Colonic mucosa (tissue), 4 donors: ENCODE data around the gene FOXA1. TPM values are rescaled to one million over a fixed set of nuclear protein-coding genes. Genes with fewer than 3 reads are reported as not detected.

Experiments used
- DNase-seq: peaks from one replicate; pipeline ENCODE4 v3.0.0-alpha.2; 2020
- H3K27ac ChIP-seq: fragments of 200-600 bp; one replicate; pipeline ENCODE4 v1.8.0; 2021
- H3K27me3 ChIP-seq: fragments of 200-600 bp; one replicate; pipeline ENCODE4 v1.8.0; 2021
- H3K36me3 ChIP-seq: fragments of 200-600 bp; one replicate; pipeline ENCODE4 v1.8.0; 2021
- H3K4me1 ChIP-seq: fragments of 200-600 bp; one replicate; pipeline ENCODE4 v1.8.0; 2021; ENCODE audit warnings: mild to moderate bottlenecking
- H3K4me3 ChIP-seq: fragments of 200-600 bp; one replicate; pipeline ENCODE4 v1.8.0; 2021
- H3K9ac ChIP-seq, 2 donors: one replicate each; pipeline ENCODE4 v1.7.0; 2013; ENCODE audit warnings: control low read depth in 2 of 2, low read depth in 2 of 2, low read length in 2 of 2
- H3K9me3 ChIP-seq: fragments of 200-600 bp; one replicate; pipeline ENCODE4 v1.8.0; 2021
- CTCF ChIP-seq: fragments of 200-600 bp; IDR thresholded peaks from one replicate; pipeline ENCODE4 v1.8.0; 2022; ENCODE audit warnings: antibody characterized with exemption, mild to moderate bottlenecking
- intact Hi-C: fragments of 100-400 bp; cut with DNase I; formaldehyde crosslinking; loops from one replicate; pipeline ENCODE4 v1.14.1; 2022
- total RNA-seq, 2 donors: library from RNA; stranded (reverse); fragmentation: NEBNext Ultra II Directional in 1 of 2; extraction: Animal tissue kit (Norgen Biotek cat#: 25700) in 1 of 2; gene quantifications; one replicate each; pipeline ENCODE4 v1.2.1, GENCODE V29; 2021
- donor health status: healthy.
- donor health status: DM: no; HTN: no; CAD: no.
- donor health status: DM: no; HTN: no; CAD: no.

FOXA1 gene
- total RNA-seq, 2 donors from 2014 or later: 70.5 to 87.7 TPM

DNA sequence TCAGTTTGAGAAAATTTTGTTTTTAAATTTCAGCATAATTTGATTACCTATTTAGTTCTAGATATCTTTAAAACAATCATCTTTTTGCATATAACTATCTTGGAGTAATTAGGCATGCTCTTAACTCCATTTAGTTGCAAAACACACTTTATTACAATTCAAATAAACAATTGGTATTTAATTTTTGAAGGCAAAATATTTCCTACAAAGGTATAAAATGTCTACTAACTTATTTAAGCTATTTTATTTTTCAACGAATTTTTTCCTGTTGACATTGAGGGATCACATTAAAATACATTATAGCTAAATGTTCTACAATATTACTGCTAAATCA lies 8.3 kb downstream of the FOXA1 start:
- H3K9me3 ChIP-seq: no peaks in the 10 kb centered on the region
- H3K4me3 ChIP-seq: no peak overlapping the region
- DNase-seq: no peak
- H3K27ac ChIP-seq: peak overlapping the region; percentile 88
- no peaks in the 10 kb centered on the region for H3K36me3 ChIP-seq
- peak overlapping the region in 1 of 2 donors; percentile 90 for H3K9ac ChIP-seq
- H3K27me3 ChIP-seq: peaks cover 12% of the 10 kb centered on the region
- intact Hi-C loops: no loop called here
- H3K4me1 ChIP-seq: no peaks in the 10 kb centered on the region
- no peak for TF ChIP-seq CTCF

- intact Hi-C loops: no loop called here
- Histone ChIP-seq H3K9ac (peak overlapping the region in 1 of 2 donors; percentile 90), H3K4me1 (no peaks in the 10 kb centered on the region), H3K9me3 (no peaks in the 10 kb centered on the region), H3K36me3 (no peaks in the 10 kb centered on the region), H3K27me3 (peaks cover 7% of the 10 kb centered on the region), H3K27ac (peak overlapping the region; percentile 88), H3K4me3 (no peak overlapping the region)
- peak; percentile 52 for DNase-seq
- no peak for TF ChIP-seq CTCF
Measured at GRCh38 chr14:37585971-37586796, 8.9 kb downstream of the FOXA1 start.

- intact Hi-C loops: no loop called here
- H3K4me3 ChIP-seq: peak overlapping the region; percentile 44
- no peak for TF ChIP-seq CTCF
- no peaks in the 10 kb centered on the region for H3K36me3 ChIP-seq
- no peaks in the 10 kb centered on the region for H3K4me1 ChIP-seq
- peak overlapping the region; percentile 54 to 89 for H3K9ac ChIP-seq
- no peaks in the 10 kb centered on the region for H3K9me3 ChIP-seq
- peaks cover 7% of the 10 kb centered on the region for H3K27me3 ChIP-seq
- DNase-seq: peak; percentile 52
- H3K27ac ChIP-seq: peak overlapping the region; percentile 88
Measured at GRCh38 chr14:37585101-37585511, 9.9 kb downstream of the FOXA1 start.

DNA sequence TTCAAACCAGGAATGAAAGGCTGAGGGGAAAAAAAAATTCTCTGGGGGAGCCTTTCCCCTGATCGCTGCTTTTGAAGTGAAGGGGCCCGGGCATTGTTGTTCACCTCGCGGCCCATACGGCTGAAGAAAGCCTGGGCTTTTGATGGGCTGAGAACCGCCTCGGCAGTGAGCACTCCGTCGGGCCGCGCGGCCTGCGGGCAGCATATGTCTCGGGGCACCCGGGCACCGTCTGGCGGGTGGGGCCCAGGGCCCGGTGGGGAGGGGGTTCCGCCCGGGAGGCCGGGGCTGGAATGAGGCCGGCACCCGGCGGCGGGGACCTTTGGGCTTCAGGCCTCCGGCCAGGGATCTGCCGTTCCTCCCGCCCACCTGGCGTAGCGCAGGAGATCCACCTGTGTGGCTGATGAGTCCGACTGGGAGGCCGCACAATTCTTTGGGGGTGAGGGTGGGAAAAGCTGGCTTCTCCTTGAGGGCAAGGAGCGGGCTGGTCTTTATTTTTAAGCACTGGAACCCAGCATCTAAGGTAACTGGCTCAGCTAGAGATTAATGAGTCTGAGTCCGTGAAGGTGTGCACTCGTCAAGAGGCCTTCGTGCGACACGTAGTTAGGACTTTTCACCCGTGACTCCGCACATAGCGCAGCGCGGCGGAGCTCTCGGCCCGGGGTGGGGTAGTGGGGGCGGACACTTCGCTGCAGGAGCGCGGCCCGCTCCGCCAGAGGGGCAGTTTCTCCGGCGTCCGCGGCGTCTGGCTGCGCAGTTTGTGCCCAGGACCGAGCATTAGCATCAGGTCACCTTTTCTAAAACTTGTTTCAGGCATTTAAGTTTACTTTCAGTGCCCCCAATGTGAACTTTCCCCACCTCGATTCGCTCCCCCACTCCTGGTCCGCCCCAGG lies 10.6 kb downstream of the FOXA1 start:
- peak; percentile 61 for DNase-seq
- TF ChIP-seq CTCF: no peak
- H3K9ac ChIP-seq: peak overlapping the region; percentile 54 to 89
- H3K27ac ChIP-seq: peak overlapping the region; percentile 88
- no peaks in the 10 kb centered on the region for H3K36me3 ChIP-seq
- no peaks in the 10 kb centered on the region for H3K4me1 ChIP-seq
- intact Hi-C loops: no loop called here
- H3K9me3 ChIP-seq: no peaks in the 10 kb centered on the region
- peak overlapping the region; percentile 44 for H3K4me3 ChIP-seq
- H3K27me3 ChIP-seq: peaks cover 7% of the 10 kb centered on the region

DNA sequence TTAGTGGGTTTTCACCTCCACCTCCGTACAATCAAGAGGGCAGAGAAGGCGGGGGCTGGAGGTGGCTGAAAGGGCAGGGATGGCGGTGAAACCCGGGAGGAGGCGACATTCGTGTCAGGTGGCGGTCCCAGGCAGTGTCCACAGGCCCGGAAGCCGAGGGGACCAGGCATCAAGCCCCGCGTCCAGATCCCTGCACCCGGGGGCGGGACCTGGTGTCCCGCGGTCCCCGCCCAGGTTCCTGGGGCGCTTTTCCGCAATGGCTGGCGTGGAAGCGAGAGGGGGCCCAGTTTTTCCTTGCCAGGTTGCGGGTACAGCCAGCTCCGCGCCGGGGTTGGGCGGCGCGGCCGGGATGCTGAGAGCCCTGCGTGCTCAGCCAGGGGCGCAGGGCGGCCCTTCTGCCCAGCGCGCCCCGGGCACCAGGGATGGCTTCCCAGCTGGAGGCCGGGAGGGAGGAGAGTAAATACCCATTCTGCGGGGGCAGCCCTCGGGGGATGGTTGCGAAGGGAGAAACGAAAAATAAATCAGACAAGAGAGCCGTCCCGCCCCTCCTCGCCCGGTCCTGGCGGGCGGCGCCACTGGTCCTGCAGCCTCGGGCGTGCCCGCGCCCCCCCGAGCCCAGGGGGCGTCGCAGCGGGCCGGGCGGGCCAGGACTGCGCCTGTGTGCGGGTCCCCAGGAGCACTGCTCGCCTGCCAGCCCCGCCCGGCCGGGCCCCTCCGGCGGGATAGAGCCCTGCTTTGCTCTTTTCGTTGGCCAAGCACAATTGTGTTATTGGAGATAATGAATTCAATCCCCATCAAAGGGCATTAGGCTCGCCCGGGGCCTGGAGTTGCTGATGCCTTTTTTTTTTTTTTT lies 11.5 kb downstream of the FOXA1 start:
- Histone ChIP-seq H3K27me3 (peaks cover 7% of the 10 kb centered on the region), H3K4me1 (no peaks in the 10 kb centered on the region), H3K9me3 (no peaks in the 10 kb centered on the region), H3K27ac (peak overlapping the region; percentile 88), H3K9ac (peak overlapping the region; percentile 54 to 89), H3K4me3 (peak overlapping the region; percentile 44), H3K36me3 (no peaks in the 10 kb centered on the region)
- peak; percentile 61 for DNase-seq
- intact Hi-C loops: no loop called here
- TF ChIP-seq CTCF: no peak
